ENCODE data around the gene DROSHA. TPM values are rescaled to one million over a fixed set of nuclear protein-coding genes. Genes with fewer than 3 reads are reported as not detected.
"Not testable (repeated sequence)": the region's sequence is repeated elsewhere in the genome, so short reads cannot be mapped to it uniquely, and the experiment has no call there.

Gene DROSHA
- total RNA-seq, 2 experiments from 2014 or later, result 73.9 to 77.9 TPM

DNA sequence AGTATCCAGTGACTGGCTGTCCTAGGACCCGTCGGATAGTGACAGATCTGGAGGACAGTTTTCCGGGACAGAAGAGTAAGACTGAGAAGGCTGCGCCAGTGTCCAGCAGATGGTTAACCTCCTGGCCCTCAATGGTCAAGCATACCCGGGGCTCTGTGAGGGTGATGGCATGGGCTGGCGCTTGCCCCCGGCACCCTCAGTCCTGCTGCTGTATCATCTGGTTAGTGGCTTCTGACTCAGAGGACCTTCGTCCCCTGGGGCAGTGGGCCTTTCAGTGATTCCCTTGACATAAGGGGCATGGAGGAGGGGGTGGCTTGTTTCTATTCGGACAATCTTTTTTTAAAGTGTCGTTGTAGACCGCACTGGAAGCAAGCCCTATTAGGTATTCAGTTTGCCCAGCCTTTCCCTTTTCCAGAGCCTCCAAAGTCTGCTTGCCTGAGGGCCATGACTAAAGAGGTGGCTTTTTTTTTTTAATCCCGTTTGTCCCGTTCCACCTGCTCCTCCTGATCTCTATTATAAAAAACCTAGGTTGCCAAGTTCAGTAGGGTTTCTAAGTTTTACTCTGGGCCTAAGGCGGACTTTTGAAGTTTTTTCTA is 136.3 kb downstream of the DROSHA start:
- CTCF ChIA-PET, POLR2A ChIA-PET: not testable (repeated sequence)

DNA sequence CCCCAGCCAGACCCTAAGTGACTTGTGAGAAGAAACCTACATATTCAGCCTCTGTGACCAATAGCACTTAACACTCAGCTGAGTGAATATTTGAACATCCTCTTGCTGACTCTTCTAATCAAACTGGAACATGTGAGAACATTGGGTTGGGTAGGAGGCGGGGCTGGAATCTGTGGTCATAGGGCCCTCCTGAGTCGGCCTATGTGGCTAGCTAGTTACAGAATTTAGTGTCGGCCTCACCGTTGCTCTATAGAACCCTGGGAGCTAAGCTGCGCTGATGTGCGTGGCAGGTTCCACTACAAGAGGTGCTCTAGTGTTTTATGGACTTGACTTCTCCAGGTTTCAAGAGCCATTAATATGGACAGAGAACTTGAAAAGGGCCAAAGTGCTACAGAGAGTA is 138.8 kb downstream of the DROSHA start:
- CTCF ChIA-PET, result no interaction called here

DNA sequence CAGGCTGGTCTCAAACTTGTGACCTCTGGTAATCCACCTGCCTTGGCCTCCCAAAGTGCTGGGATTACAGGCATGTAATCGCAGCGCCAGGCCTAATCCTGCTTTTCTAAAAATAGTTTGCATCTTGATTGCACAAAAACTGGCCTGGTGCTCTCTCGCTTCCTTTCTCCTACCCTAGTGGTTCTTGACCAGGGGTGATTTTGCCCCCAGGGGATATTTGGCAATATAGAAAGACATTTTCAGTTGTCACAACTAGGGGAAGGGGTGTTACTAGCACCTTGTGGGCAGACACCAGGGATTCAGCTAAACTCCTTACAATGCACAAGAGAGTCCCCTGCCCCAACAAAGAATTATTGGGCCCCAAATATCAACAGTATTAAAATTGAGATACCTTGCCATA is 139.8 kb downstream of the DROSHA start:
- ChIA-PET CTCF (no interaction called here), POLR2A (no interaction called here)

More for the DNA sequence above, 138.8 kb downstream of the DROSHA start:
- POLR2A ChIA-PET, result no interaction called here

DNA sequence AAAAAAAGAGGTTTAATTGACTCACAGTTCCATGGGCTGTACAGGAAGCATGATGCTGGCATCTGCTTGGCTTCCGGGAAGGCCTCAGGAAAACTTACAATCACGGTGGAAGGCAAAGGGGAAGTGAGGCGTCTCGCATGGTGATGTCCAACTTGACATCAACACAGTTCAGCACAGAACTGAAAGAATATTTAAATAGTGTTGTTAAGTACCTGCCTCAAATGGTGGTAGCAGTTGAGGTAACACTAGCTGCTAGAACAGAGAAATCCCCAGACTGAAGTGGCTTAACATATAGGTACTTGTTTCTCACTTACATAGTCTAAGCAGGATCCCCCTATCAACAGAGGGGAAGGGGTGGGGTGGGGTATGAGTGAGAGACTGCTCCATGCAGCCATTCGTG is 141.6 kb downstream of the DROSHA start:
- CTCF ChIA-PET, result no interaction called here
- POLR2A ChIA-PET, result no interaction called here

DNA sequence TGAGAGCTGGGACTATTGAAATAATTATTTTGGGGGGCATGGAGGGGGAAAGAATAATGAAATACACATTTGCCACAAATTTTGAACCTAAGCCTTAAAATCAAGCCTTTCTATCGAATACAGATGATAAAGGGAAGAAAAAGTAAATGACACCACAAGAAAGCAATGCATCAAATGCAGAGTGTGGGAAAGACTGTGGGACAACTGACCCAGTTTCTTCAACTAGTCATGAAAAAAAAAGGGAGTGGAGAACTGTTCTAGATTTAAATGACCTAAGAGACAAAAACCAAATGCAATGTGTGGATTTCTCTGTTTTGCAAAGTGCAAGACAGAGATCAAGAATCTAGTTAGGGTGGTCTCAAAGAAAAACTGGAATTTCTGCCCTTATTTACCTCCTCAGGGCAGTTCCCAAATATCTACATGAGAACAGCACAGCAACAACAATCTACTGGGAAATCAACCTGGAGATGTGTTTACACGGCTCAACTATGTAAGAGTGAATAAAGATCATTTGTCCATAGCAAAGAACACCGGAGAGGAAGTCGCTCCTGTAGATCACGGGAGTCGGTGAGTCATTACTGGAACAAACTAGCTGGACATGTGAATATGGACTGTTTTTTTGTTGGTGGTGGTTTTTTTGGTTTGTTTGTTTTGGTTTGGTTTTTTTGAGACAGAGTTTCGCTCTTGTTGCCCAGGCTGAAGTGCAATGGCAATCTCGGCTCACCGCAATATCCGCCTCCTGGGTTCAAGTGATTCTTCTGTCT is 145.9 kb downstream of the DROSHA start:
- ChIA-PET POLR2A (no interaction called here), CTCF (no interaction called here)

DNA sequence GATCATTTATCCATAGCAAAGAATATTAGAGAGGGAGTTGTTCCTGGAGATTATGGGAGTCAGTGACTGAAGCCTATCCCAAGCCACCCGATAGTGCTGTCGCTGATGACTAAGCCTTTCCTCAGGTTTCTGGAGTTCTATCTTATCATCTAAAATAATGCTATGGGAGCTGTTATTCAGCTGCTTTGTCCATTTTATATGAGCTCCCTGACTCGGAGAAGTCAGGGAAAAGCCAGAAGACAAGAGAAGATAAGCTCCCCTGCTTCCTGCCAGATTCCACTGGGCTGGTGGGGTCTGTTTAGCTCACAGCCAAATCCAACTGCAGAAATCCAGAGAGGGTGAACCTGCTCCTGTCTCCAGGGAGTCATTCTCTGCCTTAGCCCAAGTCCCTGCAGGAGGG is 148.2 kb downstream of the DROSHA start:
- ChIA-PET POLR2A (no interaction called here), CTCF (no interaction called here)

DNA sequence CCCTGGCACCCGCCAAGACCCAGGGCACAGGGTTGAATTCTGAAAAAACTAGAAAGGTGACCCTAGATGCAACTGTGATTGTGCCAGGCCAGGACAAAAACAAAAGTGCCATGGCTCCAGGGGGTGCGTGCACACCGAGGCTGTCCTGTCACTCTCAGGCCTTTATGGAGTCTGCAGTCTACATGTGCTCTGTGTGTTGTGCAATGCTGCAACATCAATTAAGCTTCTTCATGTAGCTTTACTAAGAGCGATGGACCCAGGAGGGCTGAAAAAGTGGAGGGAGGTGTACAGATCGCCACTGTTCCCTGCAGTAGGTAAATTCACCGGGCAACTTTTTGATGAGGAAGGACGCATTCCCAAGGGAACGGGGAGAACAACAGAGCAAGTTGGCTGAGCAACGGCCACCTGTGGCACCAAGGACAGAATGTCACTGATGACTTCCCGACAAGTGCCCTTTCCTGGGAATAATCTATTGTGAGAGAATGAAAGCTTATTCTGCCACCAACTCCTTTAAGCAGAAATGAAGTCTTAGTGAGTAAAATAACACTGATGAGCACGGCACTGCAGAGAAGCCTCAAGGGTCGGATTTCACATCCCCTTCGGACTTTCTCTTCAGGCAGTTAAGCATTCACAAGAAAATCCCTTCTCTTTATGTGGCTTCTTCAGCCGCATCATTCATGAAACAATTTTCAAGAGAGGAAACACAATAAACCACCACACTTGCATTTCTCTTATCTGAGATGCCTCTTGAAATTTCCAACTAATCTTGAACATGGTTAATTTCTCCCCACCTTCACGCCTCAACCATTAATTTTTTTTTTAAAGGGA is 149.6 kb downstream of the DROSHA start:
- ChIA-PET CTCF (no interaction called here), POLR2A (no interaction called here)

DNA sequence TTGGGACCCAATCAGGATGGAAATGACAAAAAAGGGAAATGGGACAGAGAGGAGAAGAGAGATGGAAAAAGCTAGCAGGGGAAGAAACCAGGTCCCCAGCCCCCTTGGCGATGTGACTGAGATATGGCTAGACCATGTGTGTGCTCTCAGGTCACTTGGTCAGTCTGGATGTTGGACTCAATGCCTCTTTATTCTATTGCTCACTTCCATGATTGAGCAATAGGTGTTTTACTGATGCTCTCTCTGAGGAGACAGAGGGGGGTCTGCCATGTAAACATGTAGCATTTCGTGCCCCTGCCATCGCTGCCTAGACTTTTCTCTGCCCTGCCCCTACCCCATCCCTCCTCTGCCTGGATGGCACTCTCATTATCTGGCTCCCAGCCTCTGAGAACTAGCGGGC is 150.6 kb downstream of the DROSHA start:
- ChIA-PET CTCF (no interaction called here), POLR2A (no interaction called here)

DNA sequence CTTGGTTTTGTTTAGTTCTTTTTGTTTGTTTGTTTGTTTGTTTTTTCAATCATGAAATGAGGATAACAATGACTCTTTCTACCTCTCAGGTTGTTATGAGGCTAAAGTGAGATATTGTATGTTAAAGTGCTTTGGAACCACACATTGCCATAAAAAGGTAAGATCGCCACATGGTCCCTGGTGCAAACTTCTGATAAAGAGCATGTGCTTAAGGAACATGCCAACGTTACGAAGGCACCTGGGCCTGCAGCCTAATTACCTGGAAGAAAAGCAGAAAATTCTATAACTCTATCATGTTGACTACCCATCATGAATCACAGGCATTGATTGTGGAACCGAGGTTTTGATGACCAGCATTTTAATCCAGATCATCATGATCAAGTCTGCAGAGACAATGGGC is 151.8 kb downstream of the DROSHA start:
- POLR2A ChIA-PET, result no interaction called here
- CTCF ChIA-PET, result no interaction called here

DNA sequence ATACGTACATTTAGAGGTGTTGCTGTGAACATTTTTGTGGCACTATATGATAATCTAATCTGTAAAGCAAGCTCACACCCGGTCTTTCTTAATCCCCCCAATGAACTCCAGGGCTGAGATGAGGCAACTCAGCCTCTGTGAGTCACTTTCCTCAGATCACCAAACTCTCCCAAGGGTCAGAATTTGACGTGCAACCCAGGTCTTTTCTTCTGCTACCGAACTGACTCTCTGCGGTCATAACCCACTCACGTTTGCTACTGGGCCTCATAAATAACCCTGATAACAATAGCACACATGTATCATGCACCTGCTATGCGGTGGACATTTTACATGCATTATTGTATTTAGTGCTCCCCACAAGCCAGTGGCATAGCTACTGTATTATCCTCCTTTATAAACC is 153.1 kb downstream of the DROSHA start:
- ChIA-PET CTCF (no interaction called here), POLR2A (no interaction called here)

DNA sequence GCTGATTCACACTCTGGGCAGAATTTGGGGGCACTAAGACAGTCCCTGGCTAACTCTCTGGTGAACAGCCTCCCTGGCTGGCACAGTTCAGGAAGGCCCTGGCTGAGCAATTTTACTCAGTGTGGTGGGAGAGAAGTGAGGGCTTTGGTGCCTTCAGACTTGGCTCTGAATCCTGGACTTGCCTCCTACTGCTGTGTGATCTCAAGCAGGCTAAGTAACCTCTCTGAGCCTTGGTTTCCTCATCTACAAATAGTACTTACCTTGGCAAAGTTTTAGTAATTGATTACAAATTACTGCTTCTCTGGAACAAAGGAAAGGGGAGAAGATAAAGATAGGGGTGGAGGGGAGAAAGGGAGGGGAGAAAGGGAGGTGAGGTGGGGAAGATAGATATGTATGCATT is 153.8 kb downstream of the DROSHA start:
- ChIA-PET CTCF (no interaction called here), POLR2A (no interaction called here)

DNA sequence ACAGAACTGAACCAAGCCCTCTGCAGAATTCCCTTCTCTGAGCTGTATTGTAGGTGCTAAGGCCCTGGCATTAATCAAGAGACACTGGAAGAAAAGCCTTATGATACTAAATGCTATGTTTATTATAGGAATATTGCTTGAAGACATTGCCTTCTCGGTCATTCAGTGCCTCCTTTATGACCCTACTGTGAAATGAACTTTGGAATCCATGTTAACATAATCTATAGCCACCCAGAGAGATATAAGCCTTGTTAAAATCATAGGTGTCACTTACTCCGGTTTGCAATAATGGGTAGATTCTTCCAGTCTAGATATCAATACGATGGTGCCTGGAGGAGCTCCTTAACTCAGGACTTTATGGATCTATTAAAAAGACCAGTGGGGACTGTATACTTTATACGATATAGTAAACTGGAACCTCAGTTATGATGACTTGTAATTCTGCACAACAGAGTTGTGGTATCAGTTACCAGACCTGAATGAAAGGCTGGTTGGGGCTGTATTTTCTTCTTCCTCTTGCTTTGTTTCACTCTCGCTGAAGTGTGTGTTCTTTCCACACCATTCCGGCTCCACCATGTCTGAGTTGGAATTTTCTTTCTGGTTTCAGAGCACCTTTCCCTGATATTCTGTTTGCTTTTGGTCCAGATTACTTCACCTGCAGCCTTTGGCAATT is 154.5 kb downstream of the DROSHA start:
- POLR2A ChIA-PET, result no interaction called here
- CTCF ChIA-PET, result no interaction called here

DNA sequence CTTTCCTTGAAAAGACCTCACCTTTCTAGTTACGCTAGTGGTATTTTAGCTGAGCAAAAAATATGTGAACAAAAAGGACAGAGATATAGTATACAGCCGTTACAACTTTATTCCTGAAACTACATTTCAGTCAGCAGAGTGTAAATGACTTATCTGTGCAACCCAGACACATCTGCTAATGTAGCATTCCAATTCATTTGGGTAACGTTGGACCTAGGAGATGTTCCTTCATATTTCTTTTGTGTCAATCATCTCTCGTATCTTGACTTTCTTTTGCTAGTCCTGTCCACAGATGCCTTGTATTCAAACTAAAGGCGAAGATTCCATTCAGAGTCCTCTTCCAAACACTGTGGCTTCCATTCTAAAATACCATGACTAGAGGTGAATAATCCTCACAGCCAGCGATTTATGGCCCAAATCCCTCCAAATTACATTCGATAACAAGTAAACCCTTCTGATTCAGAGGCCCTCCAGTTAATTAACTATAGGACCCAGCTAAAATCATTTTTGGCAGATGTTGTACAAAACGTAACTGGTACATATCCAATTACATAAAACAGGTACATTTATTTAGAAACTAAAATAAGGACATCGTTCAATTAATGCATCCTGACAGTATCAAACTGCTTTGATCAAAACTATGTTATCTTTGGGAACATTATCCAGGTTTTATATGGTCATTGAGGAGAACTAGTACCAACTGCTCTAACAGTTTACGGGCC is 155.7 kb downstream of the DROSHA start:
- POLR2A ChIA-PET, result no interaction called here
- CTCF ChIA-PET, result no interaction called here

DNA sequence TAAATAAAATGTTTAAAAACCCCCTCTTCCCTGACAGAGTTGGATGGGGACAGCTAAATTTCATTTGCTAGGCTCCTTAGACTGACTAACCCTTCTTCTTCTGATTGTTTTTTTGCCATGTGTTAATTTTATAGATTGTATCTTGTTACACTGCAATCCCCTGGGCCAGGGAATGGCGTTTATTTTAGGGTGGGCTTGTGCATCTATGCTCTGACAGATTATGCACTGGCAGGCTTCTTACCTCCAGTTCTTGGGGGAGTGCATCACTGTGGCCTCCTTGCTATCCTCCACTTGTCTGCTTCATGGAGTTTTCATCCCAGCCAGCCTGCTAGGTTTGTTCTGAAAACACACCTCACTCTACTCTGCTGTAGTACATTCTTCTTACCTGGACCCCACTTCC is 159.8 kb downstream of the DROSHA start:
- CTCF ChIA-PET, result no interaction called here
- POLR2A ChIA-PET, result no interaction called here

DNA sequence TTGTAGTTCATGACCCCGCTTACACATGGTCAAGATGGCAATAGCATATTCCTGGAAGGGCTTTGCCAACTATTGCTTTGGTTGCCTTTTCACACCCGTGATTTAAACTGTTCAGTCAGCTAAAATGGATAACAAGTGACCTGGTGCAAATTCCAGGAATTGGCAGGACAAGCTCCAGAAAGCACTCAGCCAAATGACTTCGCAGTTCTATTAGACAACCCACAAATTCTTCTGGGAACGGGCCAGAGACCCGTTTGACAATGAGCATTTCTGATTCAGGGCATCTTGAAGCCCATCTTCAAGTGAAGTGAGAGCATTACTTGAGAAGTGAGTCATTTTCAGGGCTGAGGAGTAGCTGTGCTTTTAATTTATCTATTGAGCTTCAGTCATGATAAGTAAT is 165.0 kb downstream of the DROSHA start:
- ChIA-PET POLR2A (no interaction called here), CTCF (no interaction called here)

DNA sequence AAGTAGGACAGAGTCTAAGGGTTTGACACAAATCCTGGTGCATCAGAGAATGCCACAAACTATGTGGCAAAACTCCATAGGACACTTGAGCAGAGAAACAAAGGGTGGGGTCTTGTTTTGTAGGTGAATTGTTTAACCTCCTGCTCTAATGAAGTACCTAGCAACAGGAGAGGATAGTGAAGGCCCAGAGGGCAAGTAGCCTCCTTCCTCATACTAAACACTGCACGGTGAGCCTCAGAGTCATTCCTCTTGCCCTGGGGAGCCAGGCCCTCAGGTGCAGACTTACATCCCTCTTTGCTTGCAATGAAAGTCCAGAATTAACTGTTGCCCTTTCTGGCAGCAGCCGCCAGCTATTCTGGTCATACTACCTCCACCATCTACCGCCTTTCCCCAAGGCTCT is 166.1 kb downstream of the DROSHA start:
- POLR2A ChIA-PET, result no interaction called here

DNA sequence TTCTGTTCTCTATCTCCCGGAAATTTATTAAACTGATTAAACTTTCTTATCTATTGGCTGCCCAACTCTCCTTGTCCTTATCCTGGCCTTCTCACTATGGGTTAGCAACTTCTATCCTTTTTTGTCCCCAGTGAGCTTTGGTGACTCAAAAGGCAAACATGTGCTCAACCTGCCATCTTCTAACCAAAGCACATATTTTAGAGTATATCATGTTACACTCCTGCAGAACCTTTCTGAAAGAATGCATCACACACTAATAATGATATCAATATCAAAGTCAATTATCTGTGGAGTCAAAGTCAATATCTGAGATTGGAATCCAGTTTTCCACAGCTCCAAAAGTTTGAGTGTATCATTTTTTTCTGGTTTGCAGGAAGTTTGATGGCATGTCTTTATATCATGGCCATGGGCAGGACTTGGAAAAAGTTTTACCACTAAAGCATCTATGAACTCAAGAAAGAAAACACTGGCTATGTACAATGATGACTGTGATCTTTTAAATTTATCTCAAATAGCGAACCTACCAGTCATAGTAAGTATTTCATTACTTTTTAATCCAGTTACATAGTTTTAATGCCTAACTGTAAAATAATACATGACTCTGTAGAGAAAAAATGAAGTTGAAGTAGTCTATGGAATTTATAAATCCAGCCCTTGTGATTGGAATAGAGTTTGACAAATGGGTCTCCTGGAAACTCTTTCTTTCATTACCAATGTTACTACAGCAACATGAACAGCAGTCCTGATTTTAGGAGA is 166.8 kb downstream of the DROSHA start:
- POLR2A ChIA-PET, result no interaction called here
- CTCF ChIA-PET, result no interaction called here

More for the DNA sequence above, 166.1 kb downstream of the DROSHA start:
- CTCF ChIA-PET, result no interaction called here

DNA sequence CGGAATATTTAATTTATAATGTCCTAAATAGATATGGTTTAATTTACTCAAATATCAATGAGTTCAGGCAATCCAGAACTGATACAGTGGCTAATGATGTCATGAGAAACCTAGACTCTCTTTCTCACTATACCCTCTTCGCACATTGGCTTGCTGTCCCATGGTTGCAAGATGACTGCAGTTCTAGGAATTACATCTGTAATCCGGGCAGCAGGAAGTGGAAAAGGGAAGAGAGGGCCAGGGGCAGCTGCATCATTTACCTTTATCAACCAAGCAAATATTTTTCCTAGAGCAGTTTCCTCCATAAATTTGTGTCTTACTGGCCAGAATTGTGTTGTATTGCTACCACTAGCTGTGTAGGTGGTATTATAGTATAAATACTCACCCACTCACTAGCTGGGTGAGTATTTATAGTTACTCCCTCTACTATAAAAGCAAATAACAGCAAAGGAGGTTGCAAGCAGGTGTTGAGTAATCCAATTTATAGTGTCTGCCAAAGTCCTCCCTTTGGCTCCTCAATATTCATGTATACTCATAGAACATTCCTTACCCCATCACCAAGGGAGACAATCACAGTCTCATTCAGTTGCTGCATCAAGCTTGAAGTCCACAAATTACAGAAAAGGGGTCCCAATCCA is 168.8 kb downstream of the DROSHA start:
- CTCF ChIA-PET, result interaction anchor here (0.5 kb wide), 1 partner anchor 741 kb away, joined by 4 read pairs; no protein-coding TSS in a partner anchor
- POLR2A ChIA-PET, result no interaction called here

DNA sequence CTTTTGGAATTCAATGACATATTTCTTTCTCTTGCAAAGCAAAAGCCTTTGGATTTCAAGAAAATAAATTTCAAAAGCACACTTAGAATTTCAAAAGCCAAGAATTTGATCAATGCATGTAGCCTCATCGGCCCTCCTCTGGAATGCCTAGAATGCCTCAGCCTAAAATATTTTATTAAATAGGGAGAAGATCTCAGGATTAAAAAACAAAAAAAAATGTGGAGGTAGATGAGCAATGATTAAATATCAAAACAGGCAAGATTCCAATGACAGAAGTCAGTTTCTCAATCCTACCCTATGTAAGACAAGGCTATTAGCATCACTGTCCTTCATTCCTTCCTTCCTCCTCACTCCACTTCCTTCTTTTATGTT is 169.4 kb downstream of the DROSHA start:
- CTCF ChIA-PET, result no interaction called here
- POLR2A ChIA-PET, result no interaction called here
